Neural progenitor cell (in vitro differentiated cells): ENCODE measurements around the gene LRP1-AS. TPM values are rescaled to one million over a fixed set of nuclear protein-coding genes. Genes with fewer than 3 reads are reported as not detected.

Experiments used
- DNase-seq: peaks from one replicate; pipeline ENCODE4 v3.0.0-alpha.2; 2016; ENCODE audit warnings: low spot score
- H2AFZ ChIP-seq: fragments of 200-600 bp; sonication (generic); replicated peaks from 2 replicates; pipeline ENCODE4 v1.6.1; 2016; ENCODE audit warnings: antibody characterized with exemption
- H3F3A ChIP-seq: fragments of 200-600 bp; sonication (generic); 2 replicates; pipeline ENCODE4 v1.6.1; 2016; ENCODE audit warnings: antibody characterized with exemption, low read depth
- H3K27ac ChIP-seq: fragments of 200-600 bp; sonication (generic); 2 replicates; pipeline ENCODE4 v1.5.1; 2016; ENCODE audit warnings: mild to moderate bottlenecking
- H3K27me3 ChIP-seq: fragments of 200-600 bp; sonication (generic); 2 replicates; pipeline ENCODE4 v1.6.1; 2016; ENCODE audit warnings: mild to moderate bottlenecking, moderate library complexity
- H3K36me3 ChIP-seq: fragments of 200-600 bp; sonication (generic); 2 replicates; pipeline ENCODE4 v1.5.1; 2016
- H3K4me1 ChIP-seq: fragments of 200-600 bp; sonication (generic); 2 replicates; pipeline ENCODE4 v1.6.1; 2016; ENCODE audit warnings: mixed run types
- H3K4me2 ChIP-seq: fragments of 200-600 bp; sonication (generic); 2 replicates; pipeline ENCODE4 v1.6.1; 2016
- H3K4me3 ChIP-seq: fragments of 200-600 bp; sonication (generic); 2 replicates; pipeline ENCODE4 v1.5.1; 2016
- H3K79me2 ChIP-seq: fragments of 200-600 bp; sonication (generic); 2 replicates; pipeline ENCODE4 v1.6.1; 2016; ENCODE audit warnings: low read depth
- H3K9ac ChIP-seq: fragments of 200-600 bp; sonication (generic); 2 replicates; pipeline ENCODE4 v1.6.1; 2016
- H3K9me3 ChIP-seq: fragments of 200-600 bp; sonication (generic); 2 replicates; pipeline ENCODE4 v1.5.1; 2016; ENCODE audit warnings: low read depth
- H4K20me1 ChIP-seq: fragments of 200-600 bp; sonication (generic); 2 replicates; pipeline ENCODE4 v1.6.1; 2016; ENCODE audit warnings: low read depth
- H3K27ac Mint-ChIP-seq: 3 replicates; pipeline ENCODE4 v1.8.0; 2021; ENCODE audit warnings: mixed read lengths
- H3K27me3 Mint-ChIP-seq: 2 replicates; pipeline ENCODE4 v1.8.0; 2022; ENCODE audit warnings: low read depth, mild to moderate bottlenecking, inconsistent platforms, moderate library complexity, mixed read lengths; ENCODE audit not compliant: insufficient read depth
- H3K36me3 Mint-ChIP-seq: 3 replicates; pipeline ENCODE4 v1.8.0; 2021; ENCODE audit warnings: mixed read lengths
- H3K4me1 Mint-ChIP-seq: 3 replicates; pipeline ENCODE4 v1.8.0; 2021; ENCODE audit warnings: mixed read lengths
- H3K4me3 Mint-ChIP-seq: 3 replicates; pipeline ENCODE4 v1.8.0; 2021; ENCODE audit warnings: mild to moderate bottlenecking, moderate library complexity, mixed read lengths
- H3K9me3 Mint-ChIP-seq: 3 replicates; pipeline ENCODE4 v1.8.0; 2020; ENCODE audit warnings: mixed read lengths
- CTCF ChIP-seq: fragments of 200-600 bp; sonication (generic); IDR thresholded peaks from 2 replicates; pipeline ENCODE4 v1.5.1; 2017; ENCODE audit warnings: antibody characterized with exemption, mild to moderate bottlenecking
- EZH2 ChIP-seq: fragments of 200-600 bp; sonication (generic); IDR thresholded peaks from 2 replicates; pipeline ENCODE4 v1.6.1; 2017; ENCODE audit warnings: antibody characterized with exemption, mild to moderate bottlenecking, moderate library complexity
- EZH2phosphoT487 ChIP-seq: fragments of 200-600 bp; sonication (generic); IDR thresholded peaks from 2 replicates; pipeline ENCODE4 v1.6.1; 2017; ENCODE audit warnings: antibody characterized with exemption
- total RNA-seq: library from RNA; depleted of rRNA; stranded (reverse); fragments of >200 nt; gene quantifications from 2 replicates; pipeline ENCODE4 v1.2.3, GENCODE V29; 2015; ENCODE audit warnings: low replicate concordance

The LRP1-AS gene
- total RNA-seq, 1 donor from 2014 or later, result not detected

- Histone ChIP-seq H3K79me2 (no peaks in the 10 kb centered on the region), H3K4me3 (no peak overlapping the region), H3K4me1 (no peaks in the 10 kb centered on the region), H3K9ac (no peak overlapping the region), H3K9me3 (no peaks in the 10 kb centered on the region), H4K20me1 (peaks cover 25% of the 10 kb centered on the region), H2AFZ (no peak overlapping the region), H3K4me2 (no peak overlapping the region), H3F3A (no peaks in the 10 kb centered on the region), H3K27ac (no peak overlapping the region), H3K36me3 (no peaks in the 10 kb centered on the region), H3K27me3 (no peaks in the 10 kb centered on the region)
- H3K4me1 Mint-ChIP-seq, result peaks cover 19% of the 10 kb centered on the region
- peaks cover 40% of the 10 kb centered on the region for H3K36me3 Mint-ChIP-seq
- TF ChIP-seq CTCF, result no peak
- TF ChIP-seq EZH2phosphoT487, result no peak
- TF ChIP-seq EZH2, result no peak
- DNase-seq, result no peak
- H3K27me3 Mint-ChIP-seq, result peaks cover 7% of the 10 kb centered on the region
- no peaks in the 10 kb centered on the region for H3K9me3 Mint-ChIP-seq
- no peak overlapping the region for H3K4me3 Mint-ChIP-seq
- H3K27ac Mint-ChIP-seq, result no peak overlapping the region
Observed at GRCh38 chr12:57154076-57154475, 6.7 kb upstream of the LRP1-AS start.

GRCh38 chr12:57153415-57153997 is 6.1 kb upstream of the LRP1-AS start:
- Histone ChIP-seq H3K36me3 (no peaks in the 10 kb centered on the region), H3K4me3 (no peak overlapping the region), H4K20me1 (peaks cover 30% of the 10 kb centered on the region)

GRCh38 chr12:57152639-57153038 is 5.2 kb upstream of the LRP1-AS start:
- peaks cover 39% of the 10 kb centered on the region for H4K20me1 ChIP-seq
- H3K4me3 ChIP-seq, result no peak overlapping the region
- no peaks in the 10 kb centered on the region for H3K4me1 ChIP-seq
- H3K27me3 ChIP-seq, result no peaks in the 10 kb centered on the region
- H3K36me3 ChIP-seq, result no peaks in the 10 kb centered on the region
- peaks cover 4% of the 10 kb centered on the region for H3K27me3 Mint-ChIP-seq
- H3K36me3 Mint-ChIP-seq, result peaks cover 36% of the 10 kb centered on the region
- no peak for TF ChIP-seq EZH2
- TF ChIP-seq EZH2phosphoT487, result no peak
- no peak for TF ChIP-seq CTCF
- H3K9me3 ChIP-seq, result no peaks in the 10 kb centered on the region
- H3K9me3 Mint-ChIP-seq, result no peaks in the 10 kb centered on the region
- peaks cover 12% of the 10 kb centered on the region for H3K4me1 Mint-ChIP-seq
- no peak overlapping the region for H3K27ac ChIP-seq
- H3F3A ChIP-seq, result no peaks in the 10 kb centered on the region
- H3K79me2 ChIP-seq, result no peaks in the 10 kb centered on the region
- H2AFZ ChIP-seq, result no peak overlapping the region
- H3K9ac ChIP-seq, result no peak overlapping the region
- H3K4me3 Mint-ChIP-seq, result no peak overlapping the region
- no peak for DNase-seq
- no peak overlapping the region for H3K4me2 ChIP-seq
- no peak overlapping the region for H3K27ac Mint-ChIP-seq

More at GRCh38 chr12:57153415-57153997, 6.1 kb upstream of the LRP1-AS start:
- Histone ChIP-seq H3K27me3 (no peaks in the 10 kb centered on the region), H3F3A (no peaks in the 10 kb centered on the region), H2AFZ (no peak overlapping the region), H3K9ac (no peak overlapping the region), H3K9me3 (no peaks in the 10 kb centered on the region), H3K79me2 (no peaks in the 10 kb centered on the region), H3K27ac (no peak overlapping the region), H3K4me2 (no peak overlapping the region), H3K4me1 (no peaks in the 10 kb centered on the region)
- TF ChIP-seq EZH2phosphoT487 (no peak), CTCF (no peak), EZH2 (no peak)
- peaks cover 39% of the 10 kb centered on the region for H3K36me3 Mint-ChIP-seq
- H3K27ac Mint-ChIP-seq, result no peak overlapping the region
- no peak for DNase-seq
- no peaks in the 10 kb centered on the region for H3K9me3 Mint-ChIP-seq
- H3K4me3 Mint-ChIP-seq, result no peak overlapping the region
- H3K27me3 Mint-ChIP-seq, result peaks cover 7% of the 10 kb centered on the region
- H3K4me1 Mint-ChIP-seq, result peaks cover 13% of the 10 kb centered on the region
